AML-193 (cell line): ENCODE data around the gene TMEM82.

ENCODE experiments used
- DNase-seq, 2 experiments: peaks; one replicate each; lab custom pipeline; 2025; lab: John Stamatoyannopoulos, UW

The TMEM82 gene

GRCh38 chr1:15786581-15786980 is 44.3 kb downstream of the TMEM82 start:
- DNase-seq: no peak

GRCh38 chr1:15788624-15789301 is 46.5 kb downstream of the TMEM82 start:
- peak in 1 of 2 experiments; percentile 3 for DNase-seq

GRCh38 chr1:15796086-15796462 is 53.8 kb downstream of the TMEM82 start:
- DNase-seq: no peak
